ENCODE measurements around the gene AKR7A3.

GRCh38 chr1:19325368-19325957, 36.9 kb upstream of the AKR7A3 start:
- TF ChIP-seq ATF3 (IDR thresholded peaks at IDR 0.05; ENCODE audit: borderline replicate concordance, extremely low read depth, low read depth, low read length) (no peak), RELA (IDR thresholded peaks at IDR 0.05; ENCODE audit: borderline replicate concordance, partially characterized antibody) (no peak), CREB1 (IDR thresholded peaks at IDR 0.05; ENCODE audit: low read depth) (no peak), MAX (IDR thresholded peaks at IDR 0.05; ENCODE audit: low read depth, low read length) (no peak), EZH2 (IDR thresholded peaks at IDR 0.05; ENCODE audit: borderline replicate concordance, control insufficient read depth, low read depth, low read length) (no peak), PBX3 (IDR thresholded peaks at IDR 0.05; ENCODE audit: insufficient replicate concordance, low read depth, low read length) (no peak), CTCF (IDR thresholded peaks at IDR 0.05 in 2 of 3, conservative IDR thresholded peaks at IDR 0.05 in 1 of 3; ENCODE audit: control insufficient read depth in 2 of 3, extremely low read depth in 1 of 3, insufficient read depth in 1 of 3, low read depth in 3 of 3, low read length in 3 of 3) (no peak), POLR2A (IDR thresholded peaks at IDR 0.05; ENCODE audit: low read depth, low read length) (no peak), POLR2AphosphoS5 (IDR thresholded peaks at IDR 0.05; ENCODE audit: low read length) (no peak)

All from GM12878 (cell line).